ENCODE measurements around the gene MYPOP. TPM values are rescaled to one million over a fixed set of nuclear protein-coding genes. Genes with fewer than 3 reads are reported as not detected.

Gene MYPOP
- total RNA-seq, 4 donors from 2014 or later = 3.8 to 7.9 (median 6.0) TPM

GRCh38 chr19:45885556-45886426, 16.6 kb downstream of the MYPOP start, which contains the start of gene IRF2BP1:
IRF2BP1 (minus strand) TSS chr19:45886141; CDS start chr19:45885774, 367 bp downstream.
- peaks cover 32 to 51% (median 49%) of the 10 kb centered on the region in 4 donors for H3K4me1 ChIP-seq
- TF ChIP-seq POLR2AphosphoS5 (IDR thresholded peaks at IDR 0.05) = peak; percentile 80 to 91
- TF ChIP-seq CTCF (IDR thresholded peaks at IDR 0.05) = peak in 1 of 3 experiments; percentile 39
- no peak for TF ChIP-seq EP300 (IDR thresholded peaks at IDR 0.05)
- H3K27me3 ChIP-seq = no peaks in the 10 kb centered on the region
- peak; percentile 97 for DNase-seq (ENCODE audit: extremely low spot score)
- under 1% methylated on average over 38 of the region's 107 CpGs for WGBS
- peak within 1 kb of the TSS; percentile 68 to 91 (median 78) for H3K4me3 ChIP-seq
- intact Hi-C loops (cut with DNase I) = loop anchor here (2.0 kb wide), 1 partner anchor 23 kb away; the partner anchor contains the start of gene SYMPK
- no peaks in the 10 kb centered on the region for H3K9me3 ChIP-seq
- H3K27ac ChIP-seq (replicated peaks in 1 of 4) = peak within 1 kb of the TSS; percentile 88 to 93 (median 90)
- H3K36me3 ChIP-seq = peaks cover 5 to 25% (median 15%) of the 10 kb centered on the region in 4 donors

GRCh38 chr19:45884682-45885555, 17.5 kb downstream of the MYPOP start:
- Histone ChIP-seq H3K9me3 (no peaks in the 10 kb centered on the region), H3K27ac (replicated peaks in 1 of 4) (peak overlapping the region; percentile 88 to 93 (median 90)), H3K4me3 (peak overlapping the region; percentile 68 to 91 (median 78)), H3K36me3 (peaks cover 0 to 18% (median 9%) of the 10 kb centered on the region in 4 donors), H3K4me1 (peaks cover 32 to 51% (median 49%) of the 10 kb centered on the region in 4 donors), H3K27me3 (no peaks in the 10 kb centered on the region)
- TF ChIP-seq CTCF (IDR thresholded peaks at IDR 0.05) = no peak
- no peak for TF ChIP-seq EP300 (IDR thresholded peaks at IDR 0.05)
- TF ChIP-seq POLR2A (IDR thresholded peaks at IDR 0.05; ENCODE audit: low read depth) = no peak
- TF ChIP-seq POLR2AphosphoS5 (IDR thresholded peaks at IDR 0.05) = no peak
- WGBS = 84% methylated on average over 46 of the region's 72 CpGs
- DNase-seq (ENCODE audit: extremely low spot score) = no peak
- intact Hi-C loops (cut with DNase I) = loop anchor here (5.0 kb wide), 1 partner anchor 68 kb away; the partner anchor contains the start of gene RSPH6A

GRCh38 chr19:45883881-45884681, 18.3 kb downstream of the MYPOP start:
- 93% methylated on average over 38 of the region's 57 CpGs for WGBS
- Histone ChIP-seq H3K27ac (replicated peaks in 1 of 4) (peak overlapping the region in 1 of 4 donors; percentile 35), H3K36me3 (peaks cover 0 to 18% (median 9%) of the 10 kb centered on the region in 4 donors), H3K4me3 (peak overlapping the region; percentile 31 to 91 (median 60)), H3K4me1 (peaks cover 32 to 51% (median 49%) of the 10 kb centered on the region in 4 donors), H3K27me3 (peaks cover 0 to 4% (median 0%) of the 10 kb centered on the region in 4 donors), H3K9me3 (no peaks in the 10 kb centered on the region)
- intact Hi-C loops (cut with DNase I) = loop anchor here (5.0 kb wide), 1 partner anchor 67 kb away; the partner anchor contains the start of gene RSPH6A
- no peak for DNase-seq (ENCODE audit: extremely low spot score)
- TF ChIP-seq POLR2A (IDR thresholded peaks at IDR 0.05; ENCODE audit: low read depth) (no peak), CTCF (IDR thresholded peaks at IDR 0.05) (no peak), POLR2AphosphoS5 (IDR thresholded peaks at IDR 0.05) (no peak), EP300 (IDR thresholded peaks at IDR 0.05) (no peak)

GRCh38 chr19:45883586-45883880, 18.9 kb downstream of the MYPOP start:
- DNase-seq (ENCODE audit: extremely low spot score) = no peak
- Histone ChIP-seq H3K27ac (replicated peaks in 1 of 4) (peak overlapping the region in 2 of 4 donors; percentile 21 to 35), H3K27me3 (peaks cover 0 to 6% (median 0%) of the 10 kb centered on the region in 4 donors), H3K36me3 (peaks cover 0 to 18% (median 9%) of the 10 kb centered on the region in 4 donors), H3K4me1 (peaks cover 32 to 51% (median 49%) of the 10 kb centered on the region in 4 donors), H3K9me3 (no peaks in the 10 kb centered on the region), H3K4me3 (peak overlapping the region in 3 of 4 donors; percentile 31 to 46 (median 32))
- TF ChIP-seq POLR2AphosphoS5 (IDR thresholded peaks at IDR 0.05) (no peak), CTCF (IDR thresholded peaks at IDR 0.05) (peak in 1 of 3 experiments; percentile 26)
- intact Hi-C loops (cut with DNase I) = loop anchor here (5.0 kb wide), 1 partner anchor 66 kb away; the partner anchor contains the start of gene RSPH6A
- 38% methylated on average over 5 of the region's 5 CpGs for WGBS
